Astrocyte of the cerebellum (primary cell): ENCODE results near the gene RAP2B.

Experiments
- DNase-seq: peaks from one replicate; pipeline ENCODE4 v3.0.0-alpha.2; 2011; ENCODE audit warnings: low read depth
- H3K4me3 ChIP-seq: 2 replicates; pipeline ENCODE4 v1.5.1; 2011; ENCODE audit warnings: mild to moderate bottlenecking, low read depth, low read length, moderate library complexity
- in situ Hi-C: cut with HindIII; loops from 2 replicates; pipeline ENCODE4 v1.10.0; 2017; ENCODE audit warnings: low sequenced_read_pairs
- TF ChIP-seq, protein P1 (sequence below): IDR thresholded peaks from 2 replicates; pipeline ENCODE4 v1.5.1; 2012; ENCODE audit warnings: low read length, low read depth, moderate library complexity, mild to moderate bottlenecking; ENCODE audit errors: missing control alignments

RAP2B gene

DNA sequence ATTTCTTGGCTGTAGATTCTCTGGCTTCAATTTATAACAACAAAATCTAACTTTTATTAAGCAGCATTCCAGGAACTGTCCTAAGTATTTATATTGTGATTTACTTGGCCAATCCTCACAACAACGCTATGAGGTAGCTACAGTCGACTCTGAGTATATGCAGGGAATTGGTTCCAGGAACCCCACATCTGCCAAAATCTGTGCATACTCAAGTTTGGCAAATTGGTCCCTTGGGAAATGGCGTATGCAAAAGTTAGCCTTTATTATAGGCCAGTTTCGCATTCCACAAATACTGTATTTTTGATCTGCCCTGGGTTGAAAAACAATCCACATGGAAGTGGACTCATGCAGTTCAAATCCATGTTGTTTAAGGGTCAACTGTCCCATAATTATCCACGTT lies 53.9 kb downstream of the RAP2B start:
- in situ Hi-C loops, result no loop called here
- TF ChIP-seq, protein P1, sequence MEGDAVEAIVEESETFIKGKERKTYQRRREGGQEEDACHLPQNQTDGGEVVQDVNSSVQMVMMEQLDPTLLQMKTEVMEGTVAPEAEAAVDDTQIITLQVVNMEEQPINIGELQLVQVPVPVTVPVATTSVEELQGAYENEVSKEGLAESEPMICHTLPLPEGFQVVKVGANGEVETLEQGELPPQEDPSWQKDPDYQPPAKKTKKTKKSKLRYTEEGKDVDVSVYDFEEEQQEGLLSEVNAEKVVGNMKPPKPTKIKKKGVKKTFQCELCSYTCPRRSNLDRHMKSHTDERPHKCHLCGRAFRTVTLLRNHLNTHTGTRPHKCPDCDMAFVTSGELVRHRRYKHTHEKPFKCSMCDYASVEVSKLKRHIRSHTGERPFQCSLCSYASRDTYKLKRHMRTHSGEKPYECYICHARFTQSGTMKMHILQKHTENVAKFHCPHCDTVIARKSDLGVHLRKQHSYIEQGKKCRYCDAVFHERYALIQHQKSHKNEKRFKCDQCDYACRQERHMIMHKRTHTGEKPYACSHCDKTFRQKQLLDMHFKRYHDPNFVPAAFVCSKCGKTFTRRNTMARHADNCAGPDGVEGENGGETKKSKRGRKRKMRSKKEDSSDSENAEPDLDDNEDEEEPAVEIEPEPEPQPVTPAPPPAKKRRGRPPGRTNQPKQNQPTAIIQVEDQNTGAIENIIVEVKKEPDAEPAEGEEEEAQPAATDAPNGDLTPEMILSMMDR, result no peak
- DNase-seq, result no peak
- H3K4me3 ChIP-seq, result no peak overlapping the region

DNA sequence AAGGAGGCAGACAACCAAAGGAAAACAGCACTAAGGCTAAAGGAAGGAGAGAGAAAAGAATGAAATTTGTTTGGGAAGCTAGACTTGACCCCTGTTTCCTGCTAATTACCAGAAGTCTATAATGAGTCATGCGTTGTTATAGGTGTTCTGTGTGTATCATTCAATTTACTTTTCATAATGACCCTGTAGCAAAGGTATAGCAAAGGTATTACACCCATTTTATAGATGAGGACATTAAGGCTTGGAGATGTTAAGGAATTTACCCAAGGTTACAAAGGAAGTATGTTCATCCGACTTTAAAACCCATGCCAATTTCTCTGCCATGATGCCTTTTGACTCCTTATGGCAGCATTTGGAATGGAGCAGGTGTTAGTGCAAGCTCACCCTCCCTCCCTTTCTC lies 54.9 kb downstream of the RAP2B start:
- DNase-seq, result no peak
- no peak overlapping the region for H3K4me3 ChIP-seq
- in situ Hi-C loops, result no loop called here
- TF ChIP-seq, protein P1, result no peak

DNA sequence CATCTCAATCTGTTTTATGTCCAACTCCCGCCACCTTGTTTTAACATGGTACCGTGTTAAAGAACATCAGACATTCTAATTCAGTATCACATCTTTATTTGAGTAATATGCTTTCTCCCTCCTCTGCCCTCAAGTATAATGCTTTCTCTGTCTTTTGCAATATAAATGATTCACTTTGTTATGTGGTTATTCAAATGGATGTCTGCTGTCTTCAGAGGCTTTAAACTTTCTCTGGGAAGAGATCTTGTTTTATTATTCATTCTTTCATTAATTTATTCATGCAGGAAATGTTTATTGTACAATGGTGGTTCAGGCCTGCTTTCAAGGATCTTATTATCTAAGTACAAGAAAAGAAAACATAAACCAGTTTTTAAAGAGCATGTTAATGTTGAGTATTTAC lies 57.1 kb downstream of the RAP2B start:
- TF ChIP-seq, protein P1, result no peak
- no peak for DNase-seq
- no peak overlapping the region for H3K4me3 ChIP-seq
- in situ Hi-C loops, result no loop called here
